ENCODE data around the gene PPP2R5C. TPM values are rescaled to one million over a fixed set of nuclear protein-coding genes. Genes with fewer than 3 reads are reported as not detected.

PPP2R5C gene
- total RNA-seq, 4 donors from 2014 or later, result 143 to 171 (median 169) TPM

GRCh38 chr14:101878822-101879528 is 117.5 kb downstream of the PPP2R5C start:
- Histone ChIP-seq H3K4me1 (peaks cover 0 to 3% of the 10 kb centered on the region in 2 donors), H3K9me3 (no peaks in the 10 kb centered on the region), H3K36me3 (no peaks in the 10 kb centered on the region), H3K27me3 (no peaks in the 10 kb centered on the region), H3K27ac (peak overlapping the region; percentile 38 to 83), H3K4me3 (no peak overlapping the region)
- intact Hi-C loops (cut with DNase I; ENCODE audit: low total_unique reads), result no loop called here
- TF ChIP-seq CTCF (IDR thresholded peaks at IDR 0.05) (no peak), POLR2A (IDR thresholded peaks at IDR 0.05) (no peak)
- DNase-seq, result no peak

- Histone ChIP-seq H3K9me3 (no peaks in the 10 kb centered on the region), H3K4me1 (peaks cover 0 to 3% of the 10 kb centered on the region in 2 donors), H3K27me3 (no peaks in the 10 kb centered on the region), H3K4me3 (no peak overlapping the region), H3K36me3 (no peaks in the 10 kb centered on the region), H3K27ac (peak overlapping the region in 1 of 2 donors; percentile 38)
- intact Hi-C loops (cut with DNase I; ENCODE audit: low total_unique reads), result no loop called here
- TF ChIP-seq CTCF (IDR thresholded peaks at IDR 0.05) (no peak), POLR2A (IDR thresholded peaks at IDR 0.05) (no peak)
- no peak for DNase-seq
Measured at GRCh38 chr14:101879529-101880336, 118.2 kb downstream of the PPP2R5C start.

DNA sequence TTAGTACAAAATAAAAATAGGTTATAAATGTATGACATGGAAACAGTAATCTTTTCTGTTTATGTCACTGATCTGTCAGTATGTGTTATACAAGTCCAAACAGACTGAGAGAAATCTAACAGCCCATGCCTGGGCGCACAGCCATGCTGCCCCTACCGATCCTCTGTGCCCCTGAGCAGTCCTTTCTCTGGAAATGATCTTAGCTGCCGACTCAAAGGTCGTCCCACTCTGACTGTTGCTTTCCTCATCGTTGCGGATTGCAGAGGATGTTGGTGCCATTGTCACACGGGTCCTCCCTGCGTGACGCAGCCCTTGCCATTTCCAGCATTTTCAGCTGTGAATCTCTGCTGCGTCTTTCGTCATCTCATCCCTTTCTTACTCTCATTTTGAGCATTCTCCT is 119.9 kb downstream of the PPP2R5C start:
- no peak for DNase-seq
- no peaks in the 10 kb centered on the region for H3K27me3 ChIP-seq
- H3K36me3 ChIP-seq, result no peaks in the 10 kb centered on the region
- no peaks in the 10 kb centered on the region for H3K4me1 ChIP-seq
- H3K4me3 ChIP-seq, result no peak overlapping the region
- H3K9me3 ChIP-seq, result no peaks in the 10 kb centered on the region
- intact Hi-C loops (cut with DNase I; ENCODE audit: low total_unique reads), result no loop called here
- TF ChIP-seq POLR2A (IDR thresholded peaks at IDR 0.05), result no peak
- no peak for TF ChIP-seq CTCF (IDR thresholded peaks at IDR 0.05)
- no peak overlapping the region for H3K27ac ChIP-seq

- intact Hi-C loops (cut with DNase I; ENCODE audit: low total_unique reads), result no loop called here
- no peaks in the 10 kb centered on the region for H3K9me3 ChIP-seq
- H3K27ac ChIP-seq, result no peak overlapping the region
- H3K4me3 ChIP-seq, result no peak overlapping the region
- TF ChIP-seq POLR2A (IDR thresholded peaks at IDR 0.05) (no peak), CTCF (IDR thresholded peaks at IDR 0.05) (no peak)
- DNase-seq, result no peak
- no peaks in the 10 kb centered on the region for H3K4me1 ChIP-seq
- H3K27me3 ChIP-seq, result no peaks in the 10 kb centered on the region
- no peaks in the 10 kb centered on the region for H3K36me3 ChIP-seq
Measured at GRCh38 chr14:101882141-101882935, 120.8 kb downstream of the PPP2R5C start.

Measured in uterus (tissue), 4 donors.